Stimulated activated CD8-positive, alpha-beta memory T cell treated with anti-CD3 and anti-CD28 coated beads, Interleukin-2, amount 100 ng/mL, for 48 hours (primary cell): Measurements from ENCODE around the gene ENOX1.

Experiments used
- DNase-seq, 2 donors: peaks; one replicate each; pipeline ENCODE4 v3.0.0-alpha.2; 2020; ENCODE audit warnings: low read depth in 2 of 2

The ENOX1 gene

DNA sequence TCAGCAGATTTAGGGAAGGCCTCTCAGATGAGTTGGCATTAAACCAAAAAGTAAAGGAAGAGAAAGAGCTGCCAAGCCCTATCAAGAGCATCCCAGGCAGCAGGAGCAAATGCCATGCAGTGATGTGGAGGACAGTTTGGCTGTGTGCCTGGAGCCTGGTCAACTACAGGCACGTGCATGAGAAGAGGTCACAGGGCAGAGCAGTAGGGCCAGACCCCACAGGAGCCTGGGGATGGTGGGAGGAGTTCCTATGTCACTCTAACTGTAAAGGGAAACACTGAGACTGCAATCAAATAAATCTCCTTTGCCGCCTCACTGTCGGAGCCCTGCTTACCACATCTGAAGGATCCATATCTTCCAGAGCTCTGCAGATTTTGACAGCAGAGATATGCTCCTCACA lies 240.5 kb downstream of the ENOX1 start:
- no peak for DNase-seq

GRCh38 chr13:43545317-43545874 lies 241.4 kb downstream of the ENOX1 start:
- DNase-seq = no peak

DNA sequence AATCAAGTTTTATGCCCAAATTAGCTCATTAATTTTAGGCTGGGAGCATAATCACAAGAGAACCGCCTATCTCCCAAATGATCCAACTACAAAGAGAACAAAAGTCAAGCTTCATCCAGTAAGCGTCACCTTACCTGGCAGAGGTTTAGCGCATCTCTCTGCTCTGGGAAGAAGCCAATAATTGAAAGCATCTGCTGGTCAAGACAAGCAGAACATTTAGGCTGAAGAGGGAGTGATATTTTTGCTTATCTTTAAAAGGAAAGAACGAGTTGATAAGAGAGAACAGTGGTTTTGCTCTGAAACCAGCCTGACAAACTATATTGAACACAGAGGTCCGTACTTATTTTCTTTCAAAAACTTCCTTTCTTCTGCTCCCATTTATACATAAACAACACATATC lies 242.1 kb downstream of the ENOX1 start:
- DNase-seq = no peak

GRCh38 chr13:43544011-43544410 lies 242.8 kb downstream of the ENOX1 start:
- DNase-seq = no peak

DNA sequence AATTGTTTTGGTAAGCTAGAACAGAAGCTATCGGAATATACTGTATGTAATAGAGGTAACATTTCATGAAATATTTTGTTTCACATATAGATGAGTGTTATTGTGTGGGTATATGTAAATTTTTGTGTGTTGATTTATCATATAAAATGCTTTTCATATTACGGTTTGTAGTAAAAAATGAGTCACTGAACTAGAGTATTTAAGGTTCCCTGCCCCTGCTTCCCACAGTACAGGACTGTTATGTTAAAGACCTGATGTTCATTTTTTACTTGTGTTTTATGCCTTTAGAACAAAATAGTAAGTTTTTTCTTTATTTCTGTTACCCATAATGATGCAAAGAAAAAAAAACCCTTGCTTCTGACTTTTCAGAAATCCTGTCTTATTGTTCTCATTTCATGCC lies 243.4 kb downstream of the ENOX1 start:
- no peak for DNase-seq

DNA sequence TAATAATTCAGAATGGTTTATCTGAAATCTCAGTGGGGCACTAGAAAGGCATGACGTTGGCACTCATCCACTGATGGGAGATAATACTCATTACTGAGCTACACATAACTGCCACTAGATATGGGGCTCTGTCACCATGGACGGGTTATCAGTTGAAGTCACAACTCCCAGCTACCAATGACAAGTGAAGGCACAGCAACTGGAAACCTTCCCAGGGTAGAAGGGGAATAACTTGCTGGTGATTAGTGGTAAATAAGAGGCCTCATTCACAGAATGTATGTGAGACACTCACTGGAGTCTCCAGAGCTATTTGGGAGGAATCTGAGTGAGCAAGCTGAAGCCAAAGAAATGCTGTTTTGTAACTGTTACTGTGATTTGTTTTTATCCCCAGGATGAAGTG lies 249.6 kb downstream of the ENOX1 start:
- DNase-seq = no peak

DNA sequence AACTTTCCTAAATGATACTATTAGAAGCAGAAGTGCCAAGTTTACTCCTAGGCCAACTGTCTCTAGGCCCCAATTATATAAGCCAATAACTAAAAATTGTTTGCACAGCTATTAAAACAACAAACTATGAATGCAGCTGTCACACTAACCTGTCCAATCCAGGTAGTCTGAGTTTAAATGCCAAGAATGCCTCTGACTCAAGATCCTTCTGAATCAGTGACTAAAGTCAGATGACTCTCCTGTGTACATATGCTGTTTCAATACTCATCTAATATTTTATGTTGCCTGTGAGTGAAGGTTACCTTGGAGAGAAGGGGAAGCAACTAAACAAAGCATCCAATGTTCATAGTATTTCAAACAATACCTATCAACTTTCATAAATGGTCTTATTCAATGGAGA lies 257.0 kb downstream of the ENOX1 start:
- no peak for DNase-seq

- DNase-seq = no peak
These were observed 257.8 kb downstream of the ENOX1 start for GRCh38 chr13:43528992-43529391.

GRCh38 chr13:43522788-43523187 lies 264.0 kb downstream of the ENOX1 start:
- DNase-seq = no peak

DNA sequence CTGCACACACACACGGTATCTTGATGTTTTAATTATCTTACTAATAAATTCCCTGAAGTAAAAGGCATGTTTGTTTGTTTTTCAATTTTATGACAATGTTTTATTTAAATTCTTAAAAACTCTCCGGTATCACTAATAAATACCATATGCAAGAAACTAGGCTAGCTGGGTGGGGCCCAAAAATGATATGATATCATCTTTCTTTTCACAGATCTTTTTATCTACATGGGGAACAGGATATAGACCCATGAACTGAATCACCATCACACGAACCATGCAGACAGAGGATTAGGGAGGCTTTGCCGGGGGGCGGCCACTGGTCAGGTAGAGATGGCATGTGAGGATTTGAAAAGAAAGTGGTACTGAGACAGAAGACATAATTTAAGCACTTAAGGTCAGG lies 266.4 kb downstream of the ENOX1 start:
- no peak for DNase-seq

GRCh38 chr13:43518833-43519232 lies 267.9 kb downstream of the ENOX1 start:
- no peak for DNase-seq

DNA sequence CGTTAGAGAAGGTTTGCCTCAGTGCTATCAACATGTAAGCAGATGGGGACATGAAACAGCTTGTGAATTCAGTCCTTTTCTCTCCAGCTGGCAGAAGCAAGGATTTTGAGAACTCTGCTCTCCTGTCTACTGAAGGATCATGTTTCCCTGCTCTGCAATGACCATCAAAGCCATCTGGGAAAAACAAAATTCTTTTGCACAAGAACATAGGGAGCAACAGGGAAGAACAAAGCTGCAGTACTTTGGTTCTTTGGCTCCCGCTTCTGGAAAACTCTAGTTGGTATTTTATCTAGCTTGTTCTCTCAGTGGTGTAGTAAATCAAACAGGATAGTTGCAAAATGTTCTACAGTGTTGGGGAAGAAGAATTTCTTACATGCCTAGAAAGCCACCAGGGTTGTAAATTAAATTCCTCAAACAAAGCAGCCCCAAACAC lies 270.4 kb downstream of the ENOX1 start:
- no peak for DNase-seq

- DNase-seq = no peak
These were observed 271.2 kb downstream of the ENOX1 start for GRCh38 chr13:43515531-43515930.

GRCh38 chr13:43514311-43514710 lies 272.5 kb downstream of the ENOX1 start:
- no peak for DNase-seq

DNA sequence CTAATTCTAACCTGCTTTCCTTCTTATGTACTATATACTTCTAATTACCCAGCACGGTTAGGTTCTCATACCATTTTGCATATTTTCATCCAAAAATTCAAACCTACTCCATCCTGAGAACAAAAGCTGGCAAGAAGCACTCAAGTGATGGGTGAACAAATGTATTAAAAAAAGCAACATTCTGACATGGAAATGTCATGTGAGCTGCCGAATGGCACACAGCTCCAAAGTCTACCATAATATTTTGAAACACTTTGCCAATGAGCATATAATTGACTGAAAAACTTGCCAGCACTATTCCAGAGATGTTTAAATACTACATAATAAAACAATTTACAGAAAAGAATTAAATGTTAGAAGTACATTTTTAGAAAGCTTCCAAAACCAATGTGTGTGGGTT lies 274.6 kb downstream of the ENOX1 start:
- no peak for DNase-seq

- DNase-seq = no peak
These were observed 275.5 kb downstream of the ENOX1 start for GRCh38 chr13:43510956-43511901.

DNA sequence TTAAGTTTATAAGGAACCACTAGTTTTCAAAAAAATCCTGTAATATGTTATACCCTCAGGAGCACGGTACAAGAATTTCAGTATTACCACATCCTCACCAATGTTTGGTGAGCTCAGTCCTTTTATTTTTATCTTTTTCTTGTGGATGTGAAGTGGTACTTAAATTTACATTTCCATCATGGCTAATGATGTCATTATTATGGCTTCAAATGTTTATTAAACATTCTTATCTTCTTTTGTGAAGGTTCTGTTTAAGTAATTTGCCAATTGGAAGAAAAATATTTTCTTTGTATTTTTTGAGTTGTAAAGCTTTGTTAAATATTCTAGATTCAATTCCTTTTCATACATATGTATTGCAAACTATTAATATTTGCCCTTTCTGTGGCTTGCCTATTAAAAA lies 291.0 kb downstream of the ENOX1 start:
- DNase-seq = no peak

DNA sequence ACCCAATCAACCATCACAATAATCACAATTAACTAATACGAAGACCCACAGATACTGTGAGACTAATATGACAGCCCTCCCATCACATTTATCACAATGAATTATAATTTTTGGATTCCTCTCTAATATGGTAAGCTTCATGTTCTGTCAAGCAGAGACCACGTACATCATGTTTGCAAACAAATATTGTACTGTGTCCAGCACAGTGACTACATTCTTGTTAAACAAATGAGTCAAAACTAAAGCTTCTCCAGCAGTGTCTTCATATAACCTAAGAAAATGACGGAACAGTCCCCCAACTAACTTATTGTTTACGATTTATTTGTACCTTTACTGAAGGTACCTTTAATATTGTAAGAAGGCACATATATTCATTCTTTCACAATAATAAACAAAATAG lies 292.6 kb downstream of the ENOX1 start:
- no peak for DNase-seq

DNA sequence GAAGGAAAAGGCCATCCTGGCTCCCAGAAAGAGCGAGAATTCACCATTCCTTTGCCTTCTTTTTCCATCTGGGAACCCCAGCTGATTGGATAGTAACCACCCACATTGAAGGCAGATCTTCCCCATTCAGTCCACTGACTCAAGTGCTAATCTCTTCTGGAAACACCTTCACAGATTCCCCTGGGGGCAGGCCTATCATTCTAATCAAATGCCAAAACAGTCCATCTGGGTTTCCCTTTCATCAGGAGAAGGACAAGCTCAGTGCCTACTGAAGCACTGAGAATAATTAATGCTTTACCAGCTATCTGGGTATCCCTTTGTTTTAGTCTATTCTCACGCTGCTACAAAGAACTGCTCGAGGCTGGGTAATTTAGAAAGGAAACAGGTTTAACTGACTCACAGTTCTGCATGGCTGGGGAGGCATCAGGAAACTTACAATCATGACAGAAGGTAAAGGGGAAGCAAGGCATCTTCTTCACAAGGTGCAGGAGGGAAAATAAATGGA lies 293.2 kb downstream of the ENOX1 start:
- DNase-seq = no peak

GRCh38 chr13:43492745-43493144 lies 294.0 kb downstream of the ENOX1 start:
- no peak for DNase-seq

DNA sequence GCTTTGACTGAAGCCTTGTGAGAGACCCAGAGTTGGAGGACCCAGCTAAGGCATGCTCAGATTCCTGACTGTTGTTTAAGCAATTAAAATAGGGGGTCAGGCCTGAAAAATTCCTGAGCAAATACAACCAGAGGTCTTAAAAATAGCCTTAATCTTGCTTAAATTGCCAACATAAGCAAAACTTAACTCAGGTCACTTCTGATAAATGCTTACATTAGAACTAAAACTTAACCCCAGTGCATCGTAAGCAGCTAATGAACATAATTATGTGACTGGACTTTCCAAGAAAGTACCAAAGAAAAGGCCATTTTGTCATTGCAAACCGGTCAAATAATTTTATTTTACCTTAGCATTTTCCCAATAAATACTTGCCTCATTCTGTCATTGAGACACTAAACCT lies 294.5 kb downstream of the ENOX1 start:
- no peak for DNase-seq

DNA sequence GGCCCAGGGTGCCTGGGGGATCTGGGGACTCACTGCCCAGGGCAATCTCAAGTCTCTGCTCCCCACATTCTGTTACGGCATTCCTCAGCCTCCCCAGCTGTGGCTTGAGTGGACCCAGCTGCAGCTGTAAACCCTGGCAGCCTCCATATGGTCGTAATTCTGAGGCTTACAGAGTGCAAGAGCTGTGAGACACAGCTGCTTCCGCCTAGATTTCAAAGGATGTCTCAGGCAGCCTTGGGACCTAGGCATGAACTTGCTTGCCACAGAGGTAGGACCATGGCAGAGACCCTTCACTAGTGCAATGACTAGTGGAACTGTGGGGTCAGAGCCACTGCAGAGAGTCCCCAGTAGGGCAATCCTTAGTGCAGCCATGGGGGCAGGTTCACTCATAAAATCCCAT lies 297.5 kb downstream of the ENOX1 start:
- no peak for DNase-seq

DNA sequence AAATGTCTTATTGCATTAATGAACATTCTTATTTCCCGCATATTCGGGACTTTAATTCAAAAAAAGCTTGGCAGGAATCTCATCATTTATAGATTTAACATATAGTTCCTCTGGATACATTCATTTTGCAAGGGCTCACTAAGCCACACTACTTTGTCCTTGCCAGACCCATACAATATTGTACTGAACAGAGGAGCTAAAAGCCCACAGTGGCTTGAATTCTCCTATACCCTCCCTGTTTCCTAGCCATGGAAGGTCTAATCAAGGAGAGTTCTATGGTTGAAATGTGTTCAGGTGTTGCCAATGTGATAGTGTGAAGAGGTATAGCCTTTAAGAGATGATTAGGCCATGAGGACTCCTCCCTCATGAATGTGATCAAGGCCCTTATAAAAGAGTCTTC lies 298.9 kb downstream of the ENOX1 start:
- no peak for DNase-seq
